ENCODE measurements around the gene ISX.

DNA sequence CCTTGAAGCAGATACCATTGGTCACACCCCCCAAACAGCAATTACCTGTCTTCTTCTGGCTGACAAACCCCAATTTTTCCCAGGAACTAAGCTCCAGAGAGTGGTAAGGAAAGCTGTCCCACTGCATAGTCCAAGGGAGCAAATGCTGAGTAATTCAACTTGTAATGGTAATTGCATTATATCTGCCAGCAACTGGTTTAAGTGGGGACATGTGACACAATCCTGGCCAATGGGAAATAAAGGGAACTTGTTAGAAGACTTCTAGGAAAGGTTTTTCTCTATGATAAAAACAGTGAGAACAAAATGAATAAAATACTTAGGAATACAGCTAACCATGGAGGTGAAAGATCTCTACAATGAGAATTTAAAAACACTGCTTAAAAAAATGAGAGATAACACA lies 9.5 kb upstream of the ISX start:
- TF ChIP-seq, protein P1, sequence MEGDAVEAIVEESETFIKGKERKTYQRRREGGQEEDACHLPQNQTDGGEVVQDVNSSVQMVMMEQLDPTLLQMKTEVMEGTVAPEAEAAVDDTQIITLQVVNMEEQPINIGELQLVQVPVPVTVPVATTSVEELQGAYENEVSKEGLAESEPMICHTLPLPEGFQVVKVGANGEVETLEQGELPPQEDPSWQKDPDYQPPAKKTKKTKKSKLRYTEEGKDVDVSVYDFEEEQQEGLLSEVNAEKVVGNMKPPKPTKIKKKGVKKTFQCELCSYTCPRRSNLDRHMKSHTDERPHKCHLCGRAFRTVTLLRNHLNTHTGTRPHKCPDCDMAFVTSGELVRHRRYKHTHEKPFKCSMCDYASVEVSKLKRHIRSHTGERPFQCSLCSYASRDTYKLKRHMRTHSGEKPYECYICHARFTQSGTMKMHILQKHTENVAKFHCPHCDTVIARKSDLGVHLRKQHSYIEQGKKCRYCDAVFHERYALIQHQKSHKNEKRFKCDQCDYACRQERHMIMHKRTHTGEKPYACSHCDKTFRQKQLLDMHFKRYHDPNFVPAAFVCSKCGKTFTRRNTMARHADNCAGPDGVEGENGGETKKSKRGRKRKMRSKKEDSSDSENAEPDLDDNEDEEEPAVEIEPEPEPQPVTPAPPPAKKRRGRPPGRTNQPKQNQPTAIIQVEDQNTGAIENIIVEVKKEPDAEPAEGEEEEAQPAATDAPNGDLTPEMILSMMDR (conservative IDR thresholded peaks at IDR 0.05; ENCODE audit: low read depth, low read length), result no peak
- no peak for TF ChIP-seq EZH2 (IDR thresholded peaks at IDR 0.05; ENCODE audit: low read length, unreplicated experiment)

Data from PC-3 (cell line).